CD4-positive, alpha-beta T cell treated with Interleukin-17A for 1 hour (primary cell): Measurements from ENCODE around the gene SLAMF7.
A peak's percentile ranks its signal among the peaks of the same experiment; 100 is the strongest.
"Not testable (repeated sequence)": the region's sequence is repeated elsewhere in the genome, so short reads cannot be mapped to it uniquely, and the experiment has no call there.

ENCODE experiments used
- DNase-seq: peaks from one replicate; pipeline ENCODE4 v3.0.0-alpha.2; 2020

The SLAMF7 gene

DNA sequence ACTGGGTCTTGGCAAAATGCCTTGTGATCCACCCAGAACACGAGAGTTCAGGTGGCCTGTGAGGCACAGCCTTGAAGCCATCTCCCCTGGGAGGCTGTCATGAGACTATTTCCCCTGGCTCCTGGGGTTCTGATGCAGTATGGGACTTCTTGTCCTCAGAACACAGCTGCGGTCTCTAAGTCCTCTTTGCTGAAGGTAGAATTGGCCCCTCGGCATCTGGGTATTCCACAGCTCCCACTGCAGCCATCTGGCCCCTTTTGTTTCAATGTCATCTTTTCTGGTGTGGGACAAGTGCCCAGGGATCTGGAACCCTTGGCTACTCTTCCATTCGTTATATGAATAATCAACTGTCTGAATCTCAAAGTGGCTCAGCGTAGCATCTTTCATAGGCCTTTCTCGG lies 39.9 kb downstream of the SLAMF7 start:
- DNase-seq, result no peak

DNA sequence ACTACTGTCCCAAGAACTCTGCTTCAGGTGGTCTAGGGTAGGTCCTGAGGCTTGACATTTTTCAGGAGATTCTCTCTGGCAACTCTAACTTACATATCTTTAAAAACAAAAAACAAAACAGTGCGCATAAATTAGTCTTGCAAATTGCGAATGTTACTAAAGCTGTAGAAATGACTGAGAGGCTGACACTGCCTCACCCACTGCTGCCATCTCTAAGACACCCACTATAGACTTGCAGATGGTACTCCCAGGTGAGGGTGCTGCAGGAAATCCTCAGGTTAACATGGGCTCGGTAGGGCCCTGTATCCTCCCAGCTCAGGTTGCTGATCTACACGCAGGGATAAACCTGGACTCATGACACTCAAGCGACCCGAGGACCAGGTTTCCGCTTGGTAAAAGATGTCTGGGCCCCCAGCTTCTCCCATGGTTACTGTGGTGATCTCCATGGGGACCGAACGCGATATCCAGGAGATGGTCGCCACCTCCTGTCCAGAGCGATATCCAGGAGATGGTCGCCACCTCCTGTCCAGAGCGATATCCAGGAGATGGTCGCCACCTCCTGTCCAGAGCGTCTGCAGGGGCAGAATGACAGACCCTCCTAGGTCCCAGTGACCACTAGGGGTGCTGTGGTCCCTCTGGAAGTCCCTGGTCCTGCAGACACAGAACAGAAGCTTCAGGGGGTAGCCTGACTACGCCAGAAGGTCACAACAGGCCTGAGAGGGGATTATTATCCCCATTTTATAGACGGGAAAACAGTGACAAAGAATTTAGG lies 40.8 kb downstream of the SLAMF7 start:
- peak; percentile 46 for DNase-seq

DNA sequence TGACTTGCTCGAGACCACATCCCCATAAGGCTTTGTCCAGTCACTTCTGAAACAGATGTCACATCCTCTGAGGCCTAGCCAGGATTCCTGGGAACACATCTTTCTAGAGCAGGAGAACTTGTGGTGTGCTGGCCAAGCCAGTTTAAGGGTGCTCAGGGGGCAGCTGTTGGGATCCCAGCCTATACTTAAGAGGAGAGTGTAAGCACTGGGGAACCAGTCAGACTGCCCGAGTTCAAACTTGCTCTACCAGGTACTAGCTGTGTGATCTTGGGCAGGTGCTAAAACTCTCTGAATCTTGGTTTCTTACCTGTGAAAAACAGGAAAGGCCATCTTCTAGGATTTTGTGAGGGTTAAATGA lies 41.3 kb downstream of the SLAMF7 start:
- DNase-seq, result no peak

DNA sequence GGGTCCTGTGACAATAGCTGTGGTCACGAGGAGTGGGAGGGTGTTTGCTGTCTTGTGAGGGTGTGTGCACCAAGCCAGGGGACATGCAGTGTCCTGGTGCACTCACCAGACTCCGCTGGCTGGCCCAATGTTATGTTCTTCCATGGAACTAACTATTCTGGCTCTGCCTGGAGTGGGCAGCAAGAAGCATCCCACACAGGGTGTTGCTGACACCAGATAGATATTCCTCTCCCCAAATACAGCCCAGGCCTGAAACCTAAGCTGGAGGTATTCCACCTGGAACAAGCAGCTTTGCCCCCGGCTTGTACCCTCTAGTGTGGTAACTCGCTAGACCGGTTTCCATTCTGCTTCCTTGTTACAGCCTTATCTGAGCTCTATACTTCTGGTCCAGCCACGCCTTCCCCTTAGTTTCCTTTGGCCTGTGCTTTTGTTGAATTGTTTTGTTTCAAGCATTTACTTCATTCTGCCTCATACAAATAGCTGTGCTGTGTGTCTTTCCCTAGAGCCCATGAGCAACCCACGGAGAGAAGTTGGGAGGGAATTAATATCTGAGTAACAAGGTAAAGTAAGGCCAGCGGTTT lies 42.2 kb downstream of the SLAMF7 start:
- DNase-seq, result no peak

DNA sequence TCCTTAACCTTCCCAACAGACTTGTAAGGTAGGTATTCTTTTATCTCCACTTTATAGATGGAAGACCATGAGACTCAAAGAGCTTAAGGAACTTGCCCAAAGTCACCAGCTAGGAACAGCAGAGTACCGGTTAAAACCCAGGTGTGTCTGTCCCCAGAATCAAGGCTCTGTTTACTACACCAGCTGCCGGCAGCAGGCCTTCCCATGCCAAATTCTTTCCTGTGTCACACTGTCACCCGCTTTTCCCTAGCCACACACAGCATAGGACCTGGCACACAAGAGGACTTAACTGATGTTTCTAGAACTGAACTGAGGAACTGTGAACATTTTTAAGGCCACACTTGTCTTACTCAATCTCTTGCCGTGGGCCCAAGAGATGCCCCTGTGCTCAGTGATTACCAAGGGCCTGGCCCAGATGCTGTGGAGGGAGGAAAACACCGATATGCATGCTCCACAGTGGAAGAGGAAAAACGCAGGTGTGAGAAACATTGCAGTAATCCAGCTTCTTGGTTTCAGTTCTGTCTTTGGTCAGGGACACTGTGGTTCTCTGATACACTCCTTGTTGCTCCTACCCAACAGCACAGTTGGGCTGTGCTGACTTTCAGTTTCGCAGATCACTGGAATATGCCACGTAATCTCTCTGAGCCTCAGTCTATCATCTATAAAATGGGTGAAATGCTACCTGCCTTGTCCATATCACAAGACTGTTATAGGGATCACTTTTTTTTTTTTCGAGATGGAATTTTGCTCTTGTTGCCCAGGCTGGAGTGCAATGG lies 43.1 kb downstream of the SLAMF7 start:
- DNase-seq, result peak; percentile 51

- DNase-seq, result not testable (repeated sequence)
These were observed 44.1 kb downstream of the SLAMF7 start for GRCh38 chr1:160782988-160783765.

- no peak for DNase-seq
These were observed 50.1 kb downstream of the SLAMF7 start for GRCh38 chr1:160789051-160789701.

DNA sequence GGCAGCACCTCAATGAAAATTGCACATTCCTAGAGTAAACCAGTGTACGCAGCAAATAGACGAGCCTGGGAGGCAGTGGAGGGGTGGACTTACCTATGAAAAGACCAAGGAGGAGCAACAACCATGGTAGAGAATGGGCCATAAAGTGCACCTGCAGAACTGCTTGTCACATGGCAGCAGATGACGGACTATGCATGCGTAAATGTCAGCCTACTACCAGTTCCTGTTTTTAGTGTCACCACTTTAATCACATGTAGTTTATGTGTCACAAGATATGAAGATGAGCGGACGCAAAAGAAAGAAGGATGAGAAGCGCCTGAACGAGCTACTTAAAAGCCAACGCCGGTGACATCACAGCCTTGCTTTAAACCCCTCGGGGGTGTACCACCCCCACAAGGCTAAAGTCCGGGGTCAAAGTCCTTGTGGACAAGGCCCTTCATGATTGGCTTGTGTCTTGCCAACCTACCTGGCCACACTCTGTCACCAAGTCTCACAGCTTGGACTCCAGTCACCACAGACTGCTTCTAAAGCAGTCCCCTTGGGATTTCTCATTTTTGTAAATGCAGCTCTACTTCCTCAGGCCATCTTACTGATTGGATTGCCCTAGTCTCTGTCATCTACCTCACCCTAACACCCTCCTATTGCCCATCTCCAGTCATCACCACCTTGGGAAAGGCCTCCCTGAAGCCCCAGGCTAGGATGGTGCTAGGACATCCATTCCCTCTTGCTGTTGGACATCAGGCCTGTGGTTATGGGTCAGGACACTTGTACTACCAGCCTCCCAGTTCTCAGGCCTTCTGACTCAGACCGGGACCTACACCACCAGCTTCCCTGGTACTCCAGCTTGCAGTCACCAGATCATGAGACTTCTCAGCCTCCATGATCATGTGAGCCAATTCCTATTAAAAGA lies 50.9 kb downstream of the SLAMF7 start:
- no peak for DNase-seq

DNA sequence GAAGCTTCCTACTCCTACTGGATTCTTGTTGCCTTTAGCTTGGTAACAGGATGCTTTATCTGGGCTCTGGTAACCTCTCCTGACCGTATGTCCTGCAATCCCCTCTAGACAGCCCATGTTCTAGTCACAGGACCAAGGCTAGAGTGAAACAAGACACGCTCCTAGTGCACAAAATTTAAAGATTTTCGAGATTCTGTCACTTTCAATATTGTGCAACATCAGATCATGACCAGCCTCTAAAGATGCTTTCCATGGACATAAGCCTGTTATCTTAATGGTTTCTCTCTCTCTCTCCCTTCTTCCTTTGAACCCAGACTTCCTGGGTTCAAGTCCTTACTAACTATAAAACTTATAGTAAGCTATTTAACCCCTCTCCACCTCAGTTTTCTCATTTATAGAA lies 55.3 kb downstream of the SLAMF7 start:
- DNase-seq, result no peak

DNA sequence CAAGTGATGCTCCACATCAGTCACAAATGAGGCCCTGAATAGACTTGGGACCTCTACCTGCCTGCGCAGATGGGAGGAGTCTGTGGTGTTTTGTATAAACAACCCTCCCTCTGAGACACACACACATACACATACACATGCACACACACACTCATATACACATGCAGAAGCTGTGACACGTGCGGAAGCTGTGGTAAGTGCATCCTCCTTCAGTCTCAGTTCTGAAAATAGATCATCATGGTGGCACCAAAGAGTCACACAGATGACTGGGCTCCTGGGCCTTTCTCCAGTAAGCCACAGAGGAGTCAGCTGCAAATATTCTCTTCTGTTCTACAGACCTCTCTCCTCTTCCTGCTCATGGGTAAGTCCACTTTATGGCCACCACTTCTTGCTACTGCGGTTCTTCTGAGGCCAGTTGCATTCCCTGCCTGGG lies 56.9 kb downstream of the SLAMF7 start, which contains the start of gene LY9:
Gene LY9 (plus strand): TSS at position 224 of the 433 bp plus-strand sequence. CDS start 14 bp downstream, at position 238.
- peak; percentile 96 for DNase-seq

DNA sequence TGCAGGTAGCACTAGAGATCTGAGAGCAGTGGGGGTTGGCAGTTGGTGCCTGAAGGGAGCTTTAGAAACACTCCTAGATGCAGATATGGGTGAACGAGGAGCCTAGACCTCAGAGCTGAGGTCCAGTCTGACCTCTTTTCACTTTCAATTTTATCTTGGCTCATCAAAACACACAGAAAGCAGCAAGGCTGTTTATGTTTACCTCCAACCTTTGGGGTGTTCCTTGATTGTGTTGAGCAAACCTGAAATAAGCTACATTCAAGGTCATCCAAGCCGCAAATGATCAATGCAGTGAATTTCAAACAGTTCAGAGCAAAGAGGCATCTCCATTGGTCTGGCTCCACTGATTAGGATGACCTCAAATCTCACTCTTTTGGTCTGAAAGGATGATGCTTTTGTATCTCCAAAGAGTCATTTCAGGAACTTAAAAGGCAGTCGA lies 58.2 kb downstream of the SLAMF7 start:
- DNase-seq, result no peak

GRCh38 chr1:160797861-160798273 lies 58.8 kb downstream of the SLAMF7 start:
- peak; percentile 74 for DNase-seq

DNA sequence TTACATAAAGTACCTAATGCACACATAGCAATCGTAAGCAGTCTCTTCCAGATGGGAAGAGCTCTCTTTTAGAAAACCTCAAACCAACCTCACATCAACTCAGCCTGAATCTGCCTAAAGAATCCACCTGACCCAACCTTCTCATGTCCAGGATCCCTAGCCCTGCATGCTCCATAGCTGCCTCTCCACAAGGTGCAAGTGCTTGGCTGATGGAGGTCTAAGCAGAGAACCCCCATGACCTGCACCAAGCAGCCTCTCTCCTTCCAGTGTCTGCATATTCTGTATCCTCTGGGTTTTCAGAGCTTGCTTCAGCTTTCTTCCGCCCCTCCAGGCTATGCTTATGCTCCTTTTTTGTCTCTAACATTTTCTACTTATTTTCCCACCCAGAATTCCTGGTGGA lies 59.4 kb downstream of the SLAMF7 start:
- DNase-seq, result no peak

- DNase-seq, result no peak
These were observed 60.6 kb downstream of the SLAMF7 start for GRCh38 chr1:160799641-160800040.

DNA sequence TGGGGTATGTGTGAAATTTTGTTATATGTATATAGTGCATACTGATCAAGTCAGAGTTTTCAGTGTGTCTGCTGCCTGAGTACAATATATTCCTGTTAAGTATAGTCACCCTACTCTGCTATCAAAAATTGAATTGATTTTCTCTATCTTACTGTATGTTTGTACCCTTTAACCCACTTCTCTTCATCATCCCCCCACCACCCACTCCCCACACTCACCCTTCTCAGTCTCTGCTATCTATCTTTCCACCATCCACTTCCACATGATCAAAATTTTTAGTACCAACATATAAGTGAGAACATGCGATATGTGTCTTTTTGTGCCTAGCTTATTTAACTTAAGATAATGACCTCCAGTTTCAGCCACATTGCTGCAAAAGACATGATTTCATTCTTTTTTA lies 61.1 kb downstream of the SLAMF7 start:
- no peak for DNase-seq

DNA sequence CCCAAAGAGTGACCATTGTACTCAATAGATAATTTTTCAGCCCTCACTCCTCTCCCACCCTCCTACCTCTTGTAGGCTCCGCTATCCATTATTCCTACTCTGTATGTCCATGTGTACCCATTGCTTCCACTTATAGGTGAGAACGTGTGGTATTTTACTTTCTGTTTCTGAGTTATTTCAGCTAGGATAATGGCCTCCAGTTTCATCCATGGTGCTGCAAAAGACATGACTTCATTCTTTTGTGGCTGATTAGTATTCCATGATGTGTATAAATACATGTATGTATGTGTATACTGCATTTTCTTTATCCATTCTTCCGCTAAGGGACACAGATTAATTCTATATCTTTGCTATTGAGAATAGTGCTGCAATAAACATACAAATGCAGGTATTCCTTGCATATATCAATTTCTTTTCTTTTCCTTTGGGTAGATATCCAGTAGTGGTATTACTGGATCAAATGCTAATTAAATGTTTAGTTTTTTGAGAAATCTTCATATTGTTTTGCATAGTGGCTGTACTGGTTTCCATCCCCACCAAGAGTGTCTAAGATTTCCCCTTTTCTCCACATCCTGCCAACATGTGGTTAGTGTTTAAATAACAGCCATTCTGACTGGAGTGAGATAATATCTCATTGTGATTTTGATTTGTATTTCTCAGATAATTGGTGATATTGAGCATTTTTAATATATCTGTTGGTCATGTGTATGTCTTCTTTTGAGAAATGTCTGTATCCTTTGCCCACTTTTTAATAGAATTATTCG lies 61.8 kb downstream of the SLAMF7 start:
- peak; percentile 64 for DNase-seq

GRCh38 chr1:160801836-160802580 lies 63.0 kb downstream of the SLAMF7 start:
- no peak for DNase-seq
